Thyroid gland (tissue), 4 donors: Measurements from ENCODE around the gene STXBP1. TPM values are rescaled to one million over a fixed set of nuclear protein-coding genes. Genes with fewer than 3 reads are reported as not detected.

Experiments
- DNase-seq, 2 donors: peaks; one replicate each; pipeline ENCODE4 v3.0.0-alpha.2; 2019
- H3K27ac ChIP-seq, 3 donors: fragments of 200-600 bp; sonication (generic); 1 replicate in 2 of 3; 2 replicates in 1 of 3; pipeline ENCODE4 v1.5.1; 2016 to 2019; ENCODE audit warnings: mild to moderate bottlenecking in 1 of 3, moderate library complexity in 1 of 3
- H3K27me3 ChIP-seq: fragments of 200-600 bp; sonication (generic); one replicate; pipeline ENCODE4 v1.5.1; 2019
- H3K36me3 ChIP-seq, 2 donors: fragments of 200-600 bp; sonication (generic); one replicate each; pipeline ENCODE4 v1.5.1; 2016 to 2019
- H3K4me1 ChIP-seq, 2 donors: fragments of 200-600 bp; sonication (generic); one replicate each; pipeline ENCODE4 v1.5.1; 2017 to 2019
- H3K4me3 ChIP-seq, 3 donors: fragments of 200-600 bp; sonication (generic); replicated peaks in 1 of 3; 1 replicate in 2 of 3; 2 replicates in 1 of 3; pipeline ENCODE4 v1.5.1; 2016; ENCODE audit warnings: mild to moderate bottlenecking in 1 of 3
- H3K9me3 ChIP-seq: fragments of 200-600 bp; sonication (generic); one replicate; pipeline ENCODE4 v1.5.1; 2017
- POLR2A ChIP-seq, 2 donors: fragments of 450-650 bp; IDR thresholded peaks; one replicate each; pipeline ENCODE4 v1.6.1; 2017; ENCODE audit warnings: antibody characterized with exemption in 2 of 2, mild to moderate bottlenecking in 2 of 2, moderate library complexity in 1 of 2
- WGBS, 2 donors: methylation state at CpG; one replicate each; pipeline ENCODE4 v1.1.5; 2017; 5-methylcytosine and 5-hydroxymethylcytosine counted together
- intact Hi-C: fragments of 100-400 bp; cut with DNase I; formaldehyde crosslinking; loops from one replicate; pipeline ENCODE4 v1.15.1; 2023
- total RNA-seq, 4 donors: library from RNA; depleted of rRNA; stranded (reverse); fragments of >200 nt; gene quantifications; one replicate each; pipeline ENCODE4 v1.2.3, GENCODE V29; 2016
- TF ChIP-seq, protein P1 (sequence below), 6 experiments: fragments of 200-600 bp in 3 of 6; fragments of 450-650 bp in 3 of 6; sonication (generic) in 3 of 6; IDR thresholded peaks; one replicate each; pipeline ENCODE4 v1.5.1; 2016 to 2019; ENCODE audit warnings: antibody characterized with exemption in 6 of 6, mild to moderate bottlenecking in 2 of 6, inconsistent platforms in 1 of 6, moderate library complexity in 1 of 6

STXBP1 gene
- total RNA-seq, 4 donors from 2014 or later, result 23.8 to 139 (median 106) TPM

DNA sequence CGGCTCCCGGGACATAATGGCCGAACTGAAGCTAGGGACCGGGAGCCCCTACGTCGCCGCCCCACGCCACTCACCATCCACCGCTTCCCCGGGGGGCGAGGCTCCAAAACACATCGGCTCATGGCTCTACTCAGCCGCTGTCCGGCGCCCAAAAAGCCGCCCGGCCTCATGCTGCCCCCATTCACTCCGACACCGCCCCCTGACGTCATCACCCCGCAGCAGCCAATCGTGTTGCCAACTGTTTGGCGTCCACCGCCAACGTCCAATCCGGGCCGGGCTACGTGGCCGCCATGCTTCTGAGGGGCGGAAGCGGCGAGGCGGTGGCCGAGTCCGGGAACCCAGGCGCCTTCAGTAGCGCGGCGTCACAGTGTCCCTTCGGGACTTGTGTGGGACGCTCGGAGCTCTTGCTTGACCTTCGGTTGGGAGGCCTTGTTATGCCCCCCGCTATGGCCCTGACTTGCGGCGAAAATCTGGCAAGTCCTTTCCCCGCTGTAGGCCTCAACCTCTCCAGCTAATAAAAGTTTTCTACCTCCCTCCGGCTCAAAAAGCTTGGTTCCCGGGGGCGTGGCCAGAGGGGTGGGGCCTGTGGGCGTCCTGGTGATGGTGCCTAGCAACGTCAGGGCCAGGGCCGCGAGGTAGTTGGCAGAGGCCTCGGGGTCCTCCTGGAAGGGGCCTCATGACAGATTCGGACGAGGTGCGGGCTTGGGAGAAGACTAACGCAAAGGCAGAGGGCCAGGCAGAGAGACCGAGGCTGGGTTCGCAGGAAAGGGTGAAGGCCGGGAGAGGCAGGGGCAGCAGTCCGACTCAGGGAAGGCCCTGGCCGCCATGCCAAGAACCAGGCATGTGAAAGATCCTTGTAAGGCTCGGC, 103.6 kb downstream of the STXBP1 start, which contains the start of the genes PTRH1 and TTC16:
TSS of gene PTRH1 (minus strand) at position 194 of the 868 bp plus-strand sequence. CDS start at position 170, 24 bp downstream.
TSS of gene TTC16 (plus strand) at position 610 of the 868 bp plus-strand sequence. CDS start at position 677, 67 bp downstream.
- Histone ChIP-seq H3K4me3 (peak within 1 kb of the TSS; percentile 77 to 93 (median 77)), H3K27ac (peak within 1 kb of the TSS; percentile 45 to 82 (median 49)), H3K36me3 (no peaks in the 10 kb centered on the region), H3K4me1 (peaks cover 18 to 33% of the 10 kb centered on the region in 2 donors), H3K27me3 (no peaks in the 10 kb centered on the region), H3K9me3 (no peaks in the 10 kb centered on the region)
- peak; percentile 97 to 98 for DNase-seq
- 11 to 14% methylated on average over 20 to 35 of the region's 65 CpGs for WGBS, 2 donors
- TF ChIP-seq, protein P1, sequence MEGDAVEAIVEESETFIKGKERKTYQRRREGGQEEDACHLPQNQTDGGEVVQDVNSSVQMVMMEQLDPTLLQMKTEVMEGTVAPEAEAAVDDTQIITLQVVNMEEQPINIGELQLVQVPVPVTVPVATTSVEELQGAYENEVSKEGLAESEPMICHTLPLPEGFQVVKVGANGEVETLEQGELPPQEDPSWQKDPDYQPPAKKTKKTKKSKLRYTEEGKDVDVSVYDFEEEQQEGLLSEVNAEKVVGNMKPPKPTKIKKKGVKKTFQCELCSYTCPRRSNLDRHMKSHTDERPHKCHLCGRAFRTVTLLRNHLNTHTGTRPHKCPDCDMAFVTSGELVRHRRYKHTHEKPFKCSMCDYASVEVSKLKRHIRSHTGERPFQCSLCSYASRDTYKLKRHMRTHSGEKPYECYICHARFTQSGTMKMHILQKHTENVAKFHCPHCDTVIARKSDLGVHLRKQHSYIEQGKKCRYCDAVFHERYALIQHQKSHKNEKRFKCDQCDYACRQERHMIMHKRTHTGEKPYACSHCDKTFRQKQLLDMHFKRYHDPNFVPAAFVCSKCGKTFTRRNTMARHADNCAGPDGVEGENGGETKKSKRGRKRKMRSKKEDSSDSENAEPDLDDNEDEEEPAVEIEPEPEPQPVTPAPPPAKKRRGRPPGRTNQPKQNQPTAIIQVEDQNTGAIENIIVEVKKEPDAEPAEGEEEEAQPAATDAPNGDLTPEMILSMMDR (IDR thresholded peaks at IDR 0.05), result no peak
- TF ChIP-seq POLR2A (IDR thresholded peaks at IDR 0.05), result peak in 1 of 2 donors; percentile 78
- intact Hi-C loops, result no loop called here

DNA sequence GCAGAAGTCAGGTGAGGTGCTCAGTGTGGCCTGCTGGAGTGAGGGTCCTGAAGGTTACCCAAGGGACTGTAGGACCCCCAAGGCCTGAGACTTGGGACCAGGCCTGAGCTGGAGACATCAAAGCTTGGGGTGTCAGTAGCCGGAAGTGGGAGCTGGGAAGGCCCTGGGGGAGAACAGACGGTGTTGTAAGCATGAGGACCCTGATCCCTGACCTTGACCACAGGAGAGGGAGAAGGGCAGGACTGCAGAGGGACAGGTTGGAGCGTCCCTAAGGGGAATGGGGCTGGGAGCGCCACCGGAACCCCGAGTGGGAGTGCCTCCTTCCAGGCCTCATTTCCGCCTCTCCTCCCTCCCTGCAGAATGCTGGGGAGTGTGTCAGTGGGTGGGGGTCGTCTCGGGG, 104.3 kb downstream of the STXBP1 start:
- DNase-seq, result no peak
- H3K4me3 ChIP-seq, result peak overlapping the region in 1 of 3 donors; percentile 77
- no peak overlapping the region for H3K27ac ChIP-seq
- TF ChIP-seq POLR2A (IDR thresholded peaks at IDR 0.05), result no peak
- TF ChIP-seq, protein P1 (IDR thresholded peaks at IDR 0.05), result no peak
- H3K27me3 ChIP-seq, result no peaks in the 10 kb centered on the region
- no peaks in the 10 kb centered on the region for H3K9me3 ChIP-seq
- intact Hi-C loops, result no loop called here
- WGBS, 2 donors, result 62 to 85% methylated on average over 6 to 9 of the region's 9 CpGs
- peaks cover 18 to 33% of the 10 kb centered on the region in 2 donors for H3K4me1 ChIP-seq
- no peaks in the 10 kb centered on the region for H3K36me3 ChIP-seq

DNA sequence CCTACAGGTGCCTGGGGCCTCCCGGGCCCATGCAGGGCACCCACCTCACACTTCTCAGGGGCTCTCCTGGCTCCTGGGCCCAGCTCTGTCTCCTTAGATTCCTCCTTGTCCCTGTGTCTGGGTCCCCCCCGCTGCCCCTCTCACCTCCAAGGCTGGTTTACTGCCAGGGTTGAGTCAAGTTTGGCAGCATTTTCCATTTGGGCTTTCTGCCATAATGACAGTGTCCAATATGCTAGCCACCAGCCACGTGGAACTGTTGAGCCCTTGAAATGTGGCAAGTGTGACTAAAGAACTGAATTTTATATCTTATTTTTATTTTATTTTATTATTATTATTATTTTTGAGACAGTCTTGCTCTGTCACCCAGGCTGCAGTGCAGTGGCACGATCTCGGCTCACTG, 105.7 kb downstream of the STXBP1 start:
- H3K4me1 ChIP-seq, result peaks cover 18 to 33% of the 10 kb centered on the region in 2 donors
- no peak overlapping the region for H3K27ac ChIP-seq
- H3K4me3 ChIP-seq, result no peak overlapping the region
- peak; percentile 60 to 64 for DNase-seq
- H3K36me3 ChIP-seq, result no peaks in the 10 kb centered on the region
- 62 to 66% methylated on average over 4 to 5 of the region's 5 CpGs for WGBS, 2 donors
- H3K9me3 ChIP-seq, result no peaks in the 10 kb centered on the region
- intact Hi-C loops, result no loop called here
- no peaks in the 10 kb centered on the region for H3K27me3 ChIP-seq
- no peak for TF ChIP-seq POLR2A (IDR thresholded peaks at IDR 0.05)
- TF ChIP-seq, protein P1 (IDR thresholded peaks at IDR 0.05), result no peak

DNA sequence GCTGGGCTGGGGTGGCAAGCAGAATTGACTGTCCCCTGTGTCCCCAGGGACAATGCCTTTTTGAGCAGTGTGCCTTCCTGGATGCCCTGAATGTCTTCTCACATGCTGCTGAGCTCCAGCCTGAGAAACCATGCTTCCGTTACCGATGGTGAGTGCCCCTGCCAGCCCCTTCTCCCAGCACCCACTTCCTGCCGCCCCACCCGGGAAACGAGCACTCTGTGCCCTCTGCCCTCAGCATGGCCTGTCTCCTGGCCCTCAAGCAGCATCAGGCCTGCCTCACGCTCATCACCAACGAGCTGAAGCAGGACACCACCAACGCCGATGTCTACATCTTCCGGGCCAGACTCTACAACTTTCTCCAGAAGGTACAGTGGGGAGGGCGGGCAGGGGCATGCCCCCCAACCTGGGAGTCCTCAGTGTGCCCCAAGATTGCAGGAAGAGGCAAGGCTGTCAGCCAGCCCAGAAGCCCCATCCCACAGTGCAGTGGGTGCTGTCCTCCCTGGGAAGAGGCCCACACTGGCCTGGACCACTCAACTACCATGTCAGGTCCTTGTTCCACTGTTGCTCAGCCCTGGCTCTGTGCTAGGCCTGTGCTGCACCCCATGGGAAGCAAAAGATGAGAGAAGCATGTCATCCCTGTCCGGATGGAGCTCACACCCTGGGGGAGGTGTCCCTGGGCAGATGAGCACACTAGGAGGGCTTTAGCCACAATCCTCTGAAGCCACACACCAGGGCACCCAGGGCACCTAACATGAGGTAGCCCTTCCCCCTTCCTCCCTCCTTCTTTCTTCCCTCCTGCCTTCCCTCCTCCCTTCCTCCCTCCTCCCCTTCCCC, 108.2 kb downstream of the STXBP1 start:
- no peak for TF ChIP-seq POLR2A (IDR thresholded peaks at IDR 0.05)
- TF ChIP-seq, protein P1 (IDR thresholded peaks at IDR 0.05), result no peak
- 83 to 87% methylated on average over 11 to 12 of the region's 12 CpGs for WGBS, 2 donors
- H3K27ac ChIP-seq, result no peak overlapping the region
- peaks cover 20 to 38% of the 10 kb centered on the region in 2 donors for H3K4me1 ChIP-seq
- intact Hi-C loops, result no loop called here
- H3K4me3 ChIP-seq, result no peak overlapping the region
- no peaks in the 10 kb centered on the region for H3K9me3 ChIP-seq
- DNase-seq, result no peak
- no peaks in the 10 kb centered on the region for H3K27me3 ChIP-seq
- no peaks in the 10 kb centered on the region for H3K36me3 ChIP-seq
